GM12878 (cell line): ENCODE measurements around the gene PEMT. TPM values are rescaled to one million over a fixed set of nuclear protein-coding genes. Genes with fewer than 3 reads are reported as not detected.

Source experiments
- ATAC-seq: fragments of 200-7000 bp; cut with Tn5 transposase; 3 replicates; pipeline ENCODE4 v1.9.1; 2020; ENCODE audit warnings: mild to moderate bottlenecking, moderate library complexity
- BruUV-seq: library from RNA; stranded (reverse); fragments of 400-500 nt; replicated peaks from 2 replicates; lab custom pipeline; 2021; lab: Mats Ljungman, UMichigan
- CTCF ChIA-PET: fragments of 300-600 bp; sonication (Branson Sonifier 250); formaldehyde crosslinking; extraction: SDS; loops from one replicate; lab custom pipeline; 2021; ENCODE audit warnings: inconsistent platforms; lab: Yijun Ruan, JAX
- POLR2A ChIA-PET: fragments of 350-600 bp; formaldehyde crosslinking; extraction: SDS; loops from one replicate; lab custom pipeline; 2021; ENCODE audit warnings: inconsistent platforms; lab: Charles Lee
- RAD21 ChIA-PET: fragments of 300-600 bp; sonication (Branson Sonifier 250); formaldehyde crosslinking; loops from one replicate; lab custom pipeline; 2023; ENCODE audit warnings: antibody characterized with exemption; ENCODE audit not compliant: unreplicated experiment; lab: Charles Lee
- SMC1A ChIA-PET: fragments of 300-600 bp; sonication (Branson Sonifier 250); formaldehyde crosslinking; loops from one replicate; lab custom pipeline; 2023; ENCODE audit not compliant: unreplicated experiment, uncharacterized antibody; lab: Charles Lee
- DNase-seq: peaks from one replicate; pipeline ENCODE4 v3.0.0-alpha.2; 2011; ENCODE audit warnings: low read depth, low spot score
- FAIRE-seq: peaks from 3 replicates; lab custom pipeline; 2011; peaks lifted over from hg19 to GRCh38; lab: Jason Lieb, UNC
- H2AFZ ChIP-seq: 2 replicates; pipeline ENCODE4 v1.6.0; 2011; ENCODE audit warnings: low read depth, low read length, control low read depth; ENCODE audit not compliant: control insufficient read depth
- H3K27ac ChIP-seq: 2 replicates; pipeline ENCODE4 v1.5.1; 2011; ENCODE audit warnings: control low read depth; ENCODE audit not compliant: control insufficient read depth, insufficient read depth
- H3K27me3 ChIP-seq, 2 experiments: replicated peaks in 1 of 2; 2 replicates each; pipeline versions ENCODE4 v1.6.0 to v1.6.1; 2011; ENCODE audit warnings: low read length in 1 of 2; ENCODE audit not compliant: control insufficient read depth in 2 of 2, insufficient read depth in 2 of 2
- H3K36me3 ChIP-seq, 2 experiments: 2 replicates each; pipeline ENCODE4 v1.5.1; 2011; ENCODE audit warnings: low read length in 1 of 2; ENCODE audit not compliant: control insufficient read depth in 2 of 2, insufficient read depth in 2 of 2
- H3K4me1 ChIP-seq: 2 replicates; pipeline ENCODE4 v1.6.1; 2011; ENCODE audit warnings: mild to moderate bottlenecking, low read length, moderate library complexity, mixed read lengths; ENCODE audit not compliant: control insufficient read depth, insufficient read depth
- H3K4me2 ChIP-seq: 2 replicates; pipeline ENCODE4 v1.6.0; 2011; ENCODE audit warnings: control low read depth; ENCODE audit not compliant: control insufficient read depth, insufficient read depth
- H3K4me3 ChIP-seq: fragments of 200-600 bp; sonication (generic); 2 replicates; pipeline ENCODE4 v1.5.1; 2016
- H3K79me2 ChIP-seq: 2 replicates; pipeline ENCODE4 v1.6.0; 2011; ENCODE audit warnings: low read length; ENCODE audit not compliant: control insufficient read depth, insufficient read depth
- H3K9ac ChIP-seq: 2 replicates; pipeline ENCODE4 v1.8.0; 2011; ENCODE audit warnings: low read length, control low read depth, mixed read lengths; ENCODE audit not compliant: control insufficient read depth, insufficient read depth
- H3K9me3 ChIP-seq: replicated peaks from 3 replicates; pipeline ENCODE4 v1.5.1; 2011; ENCODE audit warnings: mild to moderate bottlenecking, low read length; ENCODE audit not compliant: control insufficient read depth, insufficient read depth
- H4K20me1 ChIP-seq: 2 replicates; pipeline ENCODE4 v1.6.0; 2011; ENCODE audit not compliant: control insufficient read depth, insufficient read depth
- BRCA1 ChIP-seq: IDR thresholded peaks from 2 replicates; pipeline ENCODE4 v1.6.1; 2011; ENCODE audit warnings: low read depth, low read length, improper control_type of control experiment
- EZH2 ChIP-seq: IDR thresholded peaks from 2 replicates; pipeline ENCODE4 v1.6.1; 2012; ENCODE audit warnings: low read depth, mild to moderate bottlenecking, control low read depth, inconsistent platforms, low read length, borderline replicate concordance; ENCODE audit not compliant: control insufficient read depth
- FOS ChIP-seq: IDR thresholded peaks from 3 replicates; pipeline ENCODE4 v1.6.1; 2011; ENCODE audit warnings: borderline replicate concordance; ENCODE audit not compliant: insufficient read length; ENCODE audit errors: extremely low read depth
- MEF2A ChIP-seq: IDR thresholded peaks from 2 replicates; pipeline ENCODE4 v1.6.1; 2011; ENCODE audit warnings: low read depth, mild to moderate bottlenecking, low read length, moderate library complexity; ENCODE audit not compliant: insufficient read depth
- NBN ChIP-seq: fragments of 450-650 bp; IDR thresholded peaks from 2 replicates; pipeline ENCODE4 v1.6.1; 2016
- RB1 ChIP-seq: fragments of 450-650 bp; formaldehyde crosslinking; IDR thresholded peaks from 2 replicates; pipeline ENCODE4 v1.6.1; 2017; ENCODE audit warnings: mild to moderate bottlenecking, borderline replicate concordance
- YY1 ChIP-seq: IDR thresholded peaks from 2 replicates; pipeline ENCODE4 v1.6.1; 2011; ENCODE audit warnings: low read depth, mild to moderate bottlenecking, low read length
- ZNF207 ChIP-seq: fragments of 450-650 bp; IDR thresholded peaks from 2 replicates; pipeline ENCODE4 v1.6.1; 2014; ENCODE audit warnings: antibody characterized with exemption, mild to moderate bottlenecking, borderline replicate concordance
- WGBS: methylation state at CpG from one replicate; pipeline ENCODE4 v1.1.6; 2016; ENCODE audit warnings: low lambda C conversion rate; ENCODE audit not compliant: insufficient replicate concordance, insufficient coverage; ENCODE audit errors: missing lambda C conversion rate; 5-methylcytosine and 5-hydroxymethylcytosine counted together
- in situ Hi-C: fragments of 300-500 bp; cut with MboI; formaldehyde crosslinking; loops from 9 replicates; pipeline ENCODE4 v1.14.3; 2018; ENCODE audit warnings: mixed read lengths
- intact Hi-C: fragments of 100-400 bp; cut with micrococcal nuclease; formaldehyde crosslinking; loops from one replicate; pipeline ENCODE4 v1.14.2; 2022; ENCODE audit not compliant: unreplicated experiment
- polyA plus RNA-seq, 11 experiments: library from polyadenylated mRNA; depleted of rRNA in 4 of 11; unstranded in 6 of 11; stranded (reverse) in 5 of 11; fragments of >200 nt; fragmentation: Nextera tagmentation in 4 of 11; fragmentation: Illumina TruSeq in 1 of 11; extraction: Ambion mirVana in 4 of 11; extraction: Trizol in 1 of 11; gene quantifications; 1 replicate in 1 of 11; 2 replicates in 10 of 11; pipeline versions ENCODE4 v1.2.1 to v1.2.3, GENCODE V29; 2011 to 2016; ENCODE audit warnings: inconsistent platforms in 2 of 11, missing spikeins in 2 of 11, low read depth in 1 of 11
- total RNA-seq, 4 experiments: library from RNA; depleted of rRNA in 3 of 4; stranded (reverse); fragments of >200 nt in 3 of 4; fragmentation: Illumina TruSeq in 1 of 4; extraction: Trizol in 1 of 4; gene quantifications; 2 replicates each; pipeline versions ENCODE4 v1.2.1 to v1.2.3, GENCODE V29; 2013 to 2021
- TF ChIP-seq, protein P1 (sequence below): fragments of 450-650 bp; IDR thresholded peaks from 2 replicates; pipeline ENCODE4 v1.6.1; 2016; ENCODE audit warnings: mild to moderate bottlenecking
- TF ChIP-seq, protein P2 (sequence below): IDR thresholded peaks from 2 replicates; pipeline ENCODE4 v1.6.1; 2011; ENCODE audit warnings: low read depth, low read length, improper control_type of control experiment, borderline replicate concordance
- TF ChIP-seq, protein P3 (sequence below): fragments of 450-650 bp; IDR thresholded peaks from 2 replicates; pipeline ENCODE4 v1.6.1; 2016; ENCODE audit warnings: mild to moderate bottlenecking

Gene PEMT
- total and polyA plus RNA-seq, 10 of the 15 experiments (the other 5 are each of a cell fraction or from before 2014, with no cell fraction given), result 2.8 to 44.7 (median 25.4) TPM

DNA sequence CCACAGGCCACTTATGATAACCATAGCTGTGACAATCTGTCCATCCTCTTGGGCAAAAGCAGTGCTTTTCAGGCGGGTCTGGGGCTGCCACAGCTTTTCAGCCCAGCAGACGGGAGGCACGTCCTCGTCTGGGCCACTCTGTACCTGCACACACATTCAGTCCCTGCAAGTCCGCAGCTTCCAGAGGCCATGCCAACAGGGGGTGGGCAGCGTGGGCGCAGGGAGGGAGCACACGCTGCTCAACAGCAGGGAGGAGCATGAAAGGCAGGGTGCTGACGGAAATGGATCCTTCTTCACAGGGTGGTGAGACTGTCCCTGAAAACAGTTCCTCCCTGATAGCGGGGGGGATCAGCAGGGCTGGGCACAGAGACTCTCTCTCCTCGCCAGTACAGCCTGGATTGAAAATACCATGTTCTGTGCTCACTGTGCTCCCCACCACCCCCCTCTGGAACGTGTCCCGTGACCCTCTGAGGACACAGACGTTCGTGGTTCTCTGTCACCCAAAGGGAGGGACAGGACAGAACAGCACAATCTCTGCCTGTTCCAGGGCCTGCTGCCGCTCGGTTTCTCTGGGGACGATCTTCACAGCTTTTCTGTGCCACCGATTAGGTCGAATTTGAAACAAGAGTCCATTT, 41.7 kb downstream of the PEMT start:
- in situ Hi-C loops, result no loop called here
- no peak for DNase-seq
- H3K4me3 ChIP-seq, result no peak overlapping the region
- H3K27ac ChIP-seq, result no peak overlapping the region
- FAIRE-seq, result no peak
- no peaks in the 10 kb centered on the region for H3K36me3 ChIP-seq
- BruUV-seq, result no TSS peak
- SMC1A ChIA-PET, result no interaction called here
- H3K9ac ChIP-seq, result no peak overlapping the region
- no peak for ATAC-seq
- H3K27me3 ChIP-seq, result no peaks in the 10 kb centered on the region
- H3K4me1 ChIP-seq, result no peaks in the 10 kb centered on the region
- RAD21 ChIA-PET, result no interaction called here
- H3K4me2 ChIP-seq, result no peak overlapping the region
- no peaks in the 10 kb centered on the region for H3K79me2 ChIP-seq
- no peaks in the 10 kb centered on the region for H4K20me1 ChIP-seq
- WGBS, result 69% methylated on average over 20 of the region's 20 CpGs
- CTCF ChIA-PET, result no interaction called here
- POLR2A ChIA-PET, result no interaction called here
- intact Hi-C loops, result no loop called here
- TF ChIP-seq MEF2A (no peak), FOS (no peak), EZH2 (no peak)
- TF ChIP-seq, all 136 proteins: peak for 0
- Histone ChIP-seq H2AFZ (no peak overlapping the region), H3K9me3 (no peaks in the 10 kb centered on the region)

DNA sequence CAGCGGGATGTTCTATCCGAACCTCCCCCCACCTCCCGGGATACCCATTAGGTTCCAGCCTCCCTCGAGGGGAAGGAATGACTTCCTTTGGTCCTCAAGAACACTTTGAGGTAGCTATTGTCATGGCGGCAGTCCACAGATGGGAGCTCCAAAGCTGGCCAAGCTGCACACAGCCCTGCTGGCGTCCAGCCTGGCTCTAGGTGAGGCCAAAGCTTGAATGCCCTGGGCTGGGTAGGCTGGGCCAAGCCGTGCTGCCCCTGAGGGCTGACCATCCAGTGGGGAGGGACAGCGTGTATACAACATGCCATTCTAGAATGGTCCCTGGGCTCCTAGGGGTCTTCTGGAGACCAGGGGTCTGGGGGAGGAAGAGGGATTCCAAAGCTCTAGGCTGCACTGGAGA, 43.5 kb downstream of the PEMT start:
- no TSS peak for BruUV-seq
- Histone ChIP-seq H4K20me1 (no peaks in the 10 kb centered on the region), H2AFZ (no peak overlapping the region), H3K27me3 (no peaks in the 10 kb centered on the region), H3K4me2 (no peak overlapping the region), H3K27ac (no peak overlapping the region), H3K9me3 (no peaks in the 10 kb centered on the region), H3K9ac (no peak overlapping the region), H3K4me3 (no peak overlapping the region), H3K79me2 (no peaks in the 10 kb centered on the region), H3K4me1 (no peaks in the 10 kb centered on the region), H3K36me3 (no peaks in the 10 kb centered on the region)
- WGBS, result 52% methylated on average over 8 of the region's 8 CpGs
- ChIA-PET CTCF (no interaction called here), POLR2A (no interaction called here), RAD21 (no interaction called here), SMC1A (no interaction called here)
- TF ChIP-seq, protein P1, sequence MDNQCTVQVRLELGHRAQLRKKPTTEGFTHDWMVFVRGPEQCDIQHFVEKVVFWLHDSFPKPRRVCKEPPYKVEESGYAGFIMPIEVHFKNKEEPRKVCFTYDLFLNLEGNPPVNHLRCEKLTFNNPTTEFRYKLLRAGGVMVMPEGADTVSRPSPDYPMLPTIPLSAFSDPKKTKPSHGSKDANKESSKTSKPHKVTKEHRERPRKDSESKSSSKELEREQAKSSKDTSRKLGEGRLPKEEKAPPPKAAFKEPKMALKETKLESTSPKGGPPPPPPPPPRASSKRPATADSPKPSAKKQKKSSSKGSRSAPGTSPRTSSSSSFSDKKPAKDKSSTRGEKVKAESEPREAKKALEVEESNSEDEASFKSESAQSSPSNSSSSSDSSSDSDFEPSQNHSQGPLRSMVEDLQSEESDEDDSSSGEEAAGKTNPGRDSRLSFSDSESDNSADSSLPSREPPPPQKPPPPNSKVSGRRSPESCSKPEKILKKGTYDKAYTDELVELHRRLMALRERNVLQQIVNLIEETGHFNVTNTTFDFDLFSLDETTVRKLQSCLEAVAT, result no peak
- TF ChIP-seq NBN, result no peak
- TF ChIP-seq BRCA1, result no peak
- TF ChIP-seq, protein P2, sequence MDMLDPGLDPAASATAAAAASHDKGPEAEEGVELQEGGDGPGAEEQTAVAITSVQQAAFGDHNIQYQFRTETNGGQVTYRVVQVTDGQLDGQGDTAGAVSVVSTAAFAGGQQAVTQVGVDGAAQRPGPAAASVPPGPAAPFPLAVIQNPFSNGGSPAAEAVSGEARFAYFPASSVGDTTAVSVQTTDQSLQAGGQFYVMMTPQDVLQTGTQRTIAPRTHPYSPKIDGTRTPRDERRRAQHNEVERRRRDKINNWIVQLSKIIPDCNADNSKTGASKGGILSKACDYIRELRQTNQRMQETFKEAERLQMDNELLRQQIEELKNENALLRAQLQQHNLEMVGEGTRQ, result no peak
- no peak for TF ChIP-seq RB1
- no peak for TF ChIP-seq ZNF207
- no peak for TF ChIP-seq YY1
- TF ChIP-seq, protein P3, sequence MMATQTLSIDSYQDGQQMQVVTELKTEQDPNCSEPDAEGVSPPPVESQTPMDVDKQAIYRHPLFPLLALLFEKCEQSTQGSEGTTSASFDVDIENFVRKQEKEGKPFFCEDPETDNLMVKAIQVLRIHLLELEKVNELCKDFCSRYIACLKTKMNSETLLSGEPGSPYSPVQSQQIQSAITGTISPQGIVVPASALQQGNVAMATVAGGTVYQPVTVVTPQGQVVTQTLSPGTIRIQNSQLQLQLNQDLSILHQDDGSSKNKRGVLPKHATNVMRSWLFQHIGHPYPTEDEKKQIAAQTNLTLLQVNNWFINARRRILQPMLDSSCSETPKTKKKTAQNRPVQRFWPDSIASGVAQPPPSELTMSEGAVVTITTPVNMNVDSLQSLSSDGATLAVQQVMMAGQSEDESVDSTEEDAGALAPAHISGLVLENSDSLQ, result no peak
- ATAC-seq, result no peak
- intact Hi-C loops, result no loop called here
- FAIRE-seq, result no peak
- in situ Hi-C loops, result no loop called here
- DNase-seq, result no peak
